ENCODE data around the gene MT4. TPM values are rescaled to one million over a fixed set of nuclear protein-coding genes. Genes with fewer than 3 reads are reported as not detected.

MT4 gene
- total and polyA plus RNA-seq, 2 of the 4 experiments (the other 2 are of a cell fraction) = not detected

GRCh38 chr16:56549161-56549560 lies 15.7 kb upstream of the MT4 start:
- POLR2A ChIA-PET (ENCODE audit: unreplicated experiment) = no interaction called here
- Histone ChIP-seq H3K9ac (ENCODE audit: low read depth, low read length) (no peak overlapping the region), H2AFZ (replicated peaks; ENCODE audit: low read length, poor library complexity) (no peak overlapping the region), H3K9me1 (ENCODE audit: insufficient read depth, low read length) (no peaks in the 10 kb centered on the region; the same call in 1 of the 2 replicates), H4K8ac (ENCODE audit: low read depth in 2 of 2, low read length in 2 of 2) (no peak overlapping the region), H2BK15ac (ENCODE audit: low read depth, low read length) (no peak overlapping the region), H2AK9ac (replicated peaks; ENCODE audit: low read depth, low read length, poor library complexity) (no peak overlapping the region), H4K20me1 (ENCODE audit: insufficient read depth, low read length) (no peaks in the 10 kb centered on the region), H3K27ac (ENCODE audit: insufficient read depth, low read length) (no peak overlapping the region), H3K56ac (ENCODE audit: extremely low read depth, insufficient read depth, low read length) (no peak overlapping the region), H2BK5ac (ENCODE audit: low read depth, low read length, poor library complexity, severe bottlenecking) (no peak overlapping the region), H3K79me1 (ENCODE audit: low read depth in 1 of 2, low read length in 2 of 2) (no peaks in the 10 kb centered on the region), H3K14ac (replicated peaks; ENCODE audit: low read depth, low read length) (no peak overlapping the region), H2BK20ac (ENCODE audit: low read depth, low read length) (no peak overlapping the region), H3K36me3 (ENCODE audit: control insufficient read depth, insufficient read depth, low read length) (no peaks in the 10 kb centered on the region), H4K5ac (ENCODE audit: low read depth, low read length) (no peak overlapping the region), H3K4me3 (ENCODE audit: insufficient read depth, low read depth, low read length) (no peak overlapping the region), H3K27me3 (ENCODE audit: control insufficient read depth, insufficient read depth, low read length) (peaks cover 6% of the 10 kb centered on the region), H3K4me1 (ENCODE audit: control insufficient read depth, insufficient read depth, low read length) (peaks cover 11% of the 10 kb centered on the region), H3K4me2 (ENCODE audit: low read depth, low read length) (no peak overlapping the region), H3K4ac (ENCODE audit: low read depth, low read length) (no peak overlapping the region), H2BK120ac (ENCODE audit: low read depth, low read length) (no peak overlapping the region), H3K9me3 (ENCODE audit: control insufficient read depth, insufficient read depth, low read length) (no peaks in the 10 kb centered on the region), H2AK5ac (ENCODE audit: low read depth, low read length) (no peak overlapping the region; the same call in 1 of the 2 replicates), H3K18ac (ENCODE audit: low read depth, low read length) (no peak overlapping the region), H4K91ac (ENCODE audit: insufficient read depth, low read depth, low read length) (no peak overlapping the region), H3K23ac (ENCODE audit: low read depth, low read length) (no peak overlapping the region)
- CTCF ChIA-PET = no interaction called here
- DNase-seq (no peak), ATAC-seq (ENCODE audit: low read depth) (no peak)
- dilution Hi-C loops (cut with HindIII; ENCODE audit: low sequenced_read_pairs, unreplicated experiment) = no loop called here
- intact Hi-C loops (cut with micrococcal nuclease) = no loop called here
- TF ChIP-seq USF2 (IDR thresholded peaks at IDR 0.05; ENCODE audit: low read depth, low read length) = no peak
- TF ChIP-seq CHD1 (IDR thresholded peaks at IDR 0.05; ENCODE audit: low read depth, low read length) = no peak
- in situ Hi-C loops (cut with MboI; ENCODE audit: low sequenced_read_pairs) = loop anchor here (10.0 kb wide), 1 partner anchor 64 kb away; no protein-coding TSS in a partner anchor
- BruUV-seq (replicated peaks) = no TSS peak

Measured in IMR-90 (cell line).